Natural killer cell (primary cell): Measurements from ENCODE around the gene PPP5C. TPM values are rescaled to one million over a fixed set of nuclear protein-coding genes. Genes with fewer than 3 reads are reported as not detected.
A peak's percentile ranks its signal among the peaks of the same experiment; 100 is the strongest.

Source experiments
- ATAC-seq, 3 donors: fragments of 150-1000 bp in 2 of 3; fragments of 200-7000 bp in 1 of 3; cut with Tn5 transposase; 1 replicate in 1 of 3; 2 replicates in 2 of 3; pipeline ENCODE4 v1.10.0; 2021; ENCODE audit warnings: mild to moderate bottlenecking in 2 of 3, moderate library complexity in 2 of 3
- DNase-seq, 2 donors: peaks; one replicate each; pipeline versions ENCODE4 v3.0.0 to v3.0.0-alpha.2; 2013 to 2021; ENCODE audit warnings: mixed read lengths in 1 of 2
- H3K27ac ChIP-seq: one replicate; pipeline ENCODE4 v1.5.1; 2013; ENCODE audit warnings: mild to moderate bottlenecking, low read length
- H3K27me3 ChIP-seq: one replicate; pipeline ENCODE4 v1.6.1; 2013; ENCODE audit warnings: low read length; ENCODE audit not compliant: control insufficient read depth, insufficient read depth
- H3K36me3 ChIP-seq: one replicate; pipeline ENCODE4 v1.6.1; 2013; ENCODE audit warnings: low read length; ENCODE audit not compliant: control insufficient read depth, insufficient read depth
- H3K4me1 ChIP-seq: one replicate; pipeline ENCODE4 v1.6.1; 2013; ENCODE audit warnings: low read length; ENCODE audit not compliant: control insufficient read depth, insufficient read depth
- H3K4me3 ChIP-seq: one replicate; pipeline ENCODE4 v1.5.1; 2013; ENCODE audit warnings: low read length
- H3K9me3 ChIP-seq: one replicate; pipeline ENCODE4 v1.6.1; 2013; ENCODE audit warnings: low read length; ENCODE audit not compliant: control insufficient read depth, insufficient read depth
- H3K27ac Mint-ChIP-seq, 2 donors: one replicate each; pipeline ENCODE4 v1.8.0; 2022; ENCODE audit warnings: mild to moderate bottlenecking in 2 of 2, mixed read lengths in 2 of 2, moderate library complexity in 1 of 2
- H3K27me3 Mint-ChIP-seq, 2 donors: one replicate each; pipeline ENCODE4 v1.8.0; 2022; ENCODE audit warnings: low read depth in 2 of 2, mixed read lengths in 2 of 2
- H3K36me3 Mint-ChIP-seq: one replicate; pipeline ENCODE4 v1.8.0; 2022; ENCODE audit warnings: mixed read lengths
- H3K4me1 Mint-ChIP-seq, 2 donors: one replicate each; pipeline ENCODE4 v1.8.0; 2022; ENCODE audit warnings: mixed read lengths in 2 of 2
- H3K4me3 Mint-ChIP-seq: one replicate; pipeline ENCODE4 v1.8.0; 2022; ENCODE audit warnings: mild to moderate bottlenecking, moderate library complexity, mixed read lengths
- H3K9me3 Mint-ChIP-seq, 2 donors: one replicate each; pipeline ENCODE4 v1.8.0; 2022; ENCODE audit warnings: mixed read lengths in 2 of 2
- CTCF ChIP-seq: fragments of 200-600 bp; IDR thresholded peaks from one replicate; pipeline ENCODE4 v1.8.0; 2022; ENCODE audit warnings: antibody characterized with exemption
- WGBS: methylation state at CpG from one replicate; pipeline ENCODE4 v1.1.7; 2013; ENCODE audit warnings: missing lambda C conversion rate; ENCODE audit not compliant: insufficient coverage; 5-methylcytosine and 5-hydroxymethylcytosine counted together
- intact Hi-C: fragments of 100-400 bp; cut with micrococcal nuclease; formaldehyde crosslinking; loops from one replicate; pipeline ENCODE4 v1.14.2; 2022
- total RNA-seq, 4 donors: library from RNA; stranded (reverse); fragments of 120-200 nt in 1 of 4; gene quantifications; one replicate each; pipeline versions ENCODE4 v1.2.3 to v1.2.4, GENCODE V29; 2013 to 2022

The PPP5C gene
- total RNA-seq, 3 donors from 2014 or later (not counting 1 experiment from before 2014, with no cell fraction given), result 95.4 to 106 (median 98.4) TPM

GRCh38 chr19:46365561-46365960 lies 18.7 kb downstream of the PPP5C start:
- peaks cover 37% of the 10 kb centered on the region for H3K4me1 ChIP-seq
- no peaks in the 10 kb centered on the region for H3K9me3 ChIP-seq
- peaks cover 53 to 55% of the 10 kb centered on the region in 2 donors for H3K4me1 Mint-ChIP-seq
- H3K36me3 Mint-ChIP-seq, result no peaks in the 10 kb centered on the region
- no peak for TF ChIP-seq CTCF
- intact Hi-C loops, result loop anchor here (2.0 kb wide), 1 partner anchor 15 kb away; no protein-coding TSS in a partner anchor
- ATAC-seq, result no peak
- H3K27me3 Mint-ChIP-seq, result no peaks in the 10 kb centered on the region
- 95% methylated on average over 4 of the region's 4 CpGs for WGBS
- no peaks in the 10 kb centered on the region for H3K9me3 Mint-ChIP-seq
- peaks cover 36% of the 10 kb centered on the region for H3K36me3 ChIP-seq
- H3K4me3 ChIP-seq, result no peak overlapping the region
- no peak overlapping the region for H3K4me3 Mint-ChIP-seq
- DNase-seq, result no peak
- H3K27ac Mint-ChIP-seq, result peak overlapping the region; percentile 14 to 70
- H3K27me3 ChIP-seq, result no peaks in the 10 kb centered on the region
- H3K27ac ChIP-seq, result no peak overlapping the region

GRCh38 chr19:46366620-46367292 lies 19.9 kb downstream of the PPP5C start:
- Mint-ChIP-seq H3K9me3 (no peaks in the 10 kb centered on the region), H3K27ac (peak overlapping the region; percentile 62 to 70), H3K27me3 (no peaks in the 10 kb centered on the region), H3K4me3 (no peak overlapping the region), H3K4me1 (peaks cover 58 to 61% of the 10 kb centered on the region in 2 donors), H3K36me3 (no peaks in the 10 kb centered on the region)
- no peaks in the 10 kb centered on the region for H3K27me3 ChIP-seq
- no peak for ATAC-seq
- H3K9me3 ChIP-seq, result no peaks in the 10 kb centered on the region
- intact Hi-C loops, result no loop called here
- no peak overlapping the region for H3K27ac ChIP-seq
- TF ChIP-seq CTCF, result no peak
- no peak for DNase-seq
- H3K4me1 ChIP-seq, result peaks cover 36% of the 10 kb centered on the region
- H3K4me3 ChIP-seq, result no peak overlapping the region
- 77% methylated on average over 9 of the region's 9 CpGs for WGBS
- H3K36me3 ChIP-seq, result peaks cover 41% of the 10 kb centered on the region

DNA sequence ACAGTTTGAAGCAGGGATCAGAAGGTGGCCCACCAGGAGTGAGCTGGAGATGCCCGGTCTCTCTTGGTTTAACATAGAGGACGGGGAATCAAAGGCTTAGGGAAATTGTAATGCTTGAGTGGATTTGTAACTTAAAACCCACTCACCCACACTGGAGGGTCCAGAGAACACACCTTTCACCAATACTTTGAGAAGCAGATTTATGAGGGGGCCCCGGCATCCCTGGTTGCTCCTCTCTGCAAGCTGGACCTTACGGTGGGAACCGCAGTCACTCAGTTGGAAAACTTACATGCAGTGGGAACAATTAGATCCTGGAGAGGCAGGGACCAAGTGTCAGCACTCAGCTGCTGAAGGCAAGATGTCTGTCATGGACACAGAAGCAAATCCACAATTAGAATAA lies 20.5 kb downstream of the PPP5C start:
- TF ChIP-seq CTCF, result no peak
- H3K4me1 ChIP-seq, result peaks cover 41% of the 10 kb centered on the region
- H3K27ac ChIP-seq, result no peak overlapping the region
- Mint-ChIP-seq H3K27me3 (no peaks in the 10 kb centered on the region), H3K4me1 (peaks cover 59 to 64% of the 10 kb centered on the region in 2 donors), H3K36me3 (no peaks in the 10 kb centered on the region), H3K9me3 (no peaks in the 10 kb centered on the region), H3K4me3 (no peak overlapping the region), H3K27ac (peak overlapping the region; percentile 62 to 70)
- no peaks in the 10 kb centered on the region for H3K27me3 ChIP-seq
- 99% methylated on average over 4 of the region's 5 CpGs for WGBS
- ATAC-seq (no peak), DNase-seq (no peak)
- intact Hi-C loops, result no loop called here
- H3K9me3 ChIP-seq, result no peaks in the 10 kb centered on the region
- no peak overlapping the region for H3K4me3 ChIP-seq
- peaks cover 41% of the 10 kb centered on the region for H3K36me3 ChIP-seq

DNA sequence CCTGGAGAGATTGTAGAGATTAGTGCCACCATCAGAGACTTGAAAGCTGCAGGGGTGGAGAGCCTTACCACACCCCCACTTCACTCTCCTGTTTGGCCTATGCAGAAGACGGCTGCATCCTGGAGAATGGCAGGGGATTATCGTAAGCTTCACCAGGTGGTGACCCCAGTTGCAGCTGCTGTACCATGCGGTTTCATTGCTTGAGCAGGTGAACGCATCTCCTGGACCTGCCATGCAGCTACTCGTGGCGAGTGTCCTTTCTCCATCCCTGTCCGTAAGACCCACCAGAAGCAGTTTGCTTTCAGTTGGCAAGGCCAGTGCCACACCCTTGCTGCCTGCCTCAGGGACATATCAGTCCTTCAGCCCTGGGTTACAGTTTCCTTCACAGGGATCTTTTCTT lies 21.2 kb downstream of the PPP5C start:
- Histone ChIP-seq H3K36me3 (peaks cover 41% of the 10 kb centered on the region), H3K4me3 (no peak overlapping the region), H3K4me1 (peaks cover 42% of the 10 kb centered on the region), H3K27me3 (no peaks in the 10 kb centered on the region), H3K9me3 (no peaks in the 10 kb centered on the region), H3K27ac (no peak overlapping the region)
- no peak for TF ChIP-seq CTCF
- H3K9me3 Mint-ChIP-seq, result no peaks in the 10 kb centered on the region
- DNase-seq (no peak), ATAC-seq (no peak)
- H3K36me3 Mint-ChIP-seq, result no peaks in the 10 kb centered on the region
- intact Hi-C loops, result no loop called here
- no peak overlapping the region for H3K4me3 Mint-ChIP-seq
- H3K27ac Mint-ChIP-seq, result no peak overlapping the region
- no peaks in the 10 kb centered on the region for H3K27me3 Mint-ChIP-seq
- H3K4me1 Mint-ChIP-seq, result peaks cover 59 to 70% of the 10 kb centered on the region in 2 donors
- 95% methylated on average over 7 of the region's 7 CpGs for WGBS
